Measurements from ENCODE around the gene DTD1. TPM values are rescaled to one million over a fixed set of nuclear protein-coding genes. Genes with fewer than 3 reads are reported as not detected.

Gene DTD1
- total RNA-seq, 3 donors from 2014 or later = 10.9 to 18.1 (median 14.1) TPM

DNA sequence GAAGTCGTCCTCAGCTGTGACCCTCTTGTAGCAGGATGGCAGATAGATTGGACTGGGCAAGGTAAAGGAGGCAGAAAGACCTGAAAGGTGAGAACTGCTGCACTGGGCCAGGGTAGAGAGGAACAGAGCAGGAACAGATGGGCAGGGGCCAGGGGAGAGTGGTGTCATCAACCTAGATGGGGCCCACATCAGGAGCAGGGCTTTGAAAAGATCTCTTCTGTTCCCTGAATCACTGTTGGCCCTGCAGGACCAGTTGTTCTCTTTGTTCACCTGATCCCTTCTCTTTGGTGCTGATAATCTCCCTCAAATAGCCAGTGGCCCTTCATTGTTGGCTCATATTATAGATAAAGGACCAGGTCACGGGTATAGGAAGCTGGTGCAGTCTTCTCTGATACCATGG, 59.9 kb downstream of the DTD1 start:
- TF ChIP-seq CTCF (IDR thresholded peaks at IDR 0.05) = no peak
- no peak for DNase-seq
- intact Hi-C loops (cut with DNase I, micrococcal nuclease) = no loop called here
- H3K4me3 ChIP-seq = no peak overlapping the region
- ATAC-seq = no peak
- no peaks in the 10 kb centered on the region for H3K4me1 ChIP-seq (ENCODE audit: low read depth)
- H3K36me3 ChIP-seq (ENCODE audit: low read depth) = no peaks in the 10 kb centered on the region
- H3K9me3 ChIP-seq = no peaks in the 10 kb centered on the region

- no peak for TF ChIP-seq CTCF (IDR thresholded peaks at IDR 0.05)
- Histone ChIP-seq H3K4me3 (no peak overlapping the region), H3K9me3 (no peaks in the 10 kb centered on the region), H3K4me1 (ENCODE audit: low read depth) (no peaks in the 10 kb centered on the region), H3K36me3 (ENCODE audit: low read depth) (no peaks in the 10 kb centered on the region)
- intact Hi-C loops (cut with DNase I, micrococcal nuclease) = no loop called here
- ATAC-seq (no peak), DNase-seq (no peak)
Measured at GRCh38 chr20:18650224-18650623, 62.4 kb downstream of the DTD1 start.

- no peaks in the 10 kb centered on the region for H3K4me1 ChIP-seq (ENCODE audit: low read depth)
- H3K36me3 ChIP-seq (ENCODE audit: low read depth) = no peaks in the 10 kb centered on the region
- H3K9me3 ChIP-seq = no peaks in the 10 kb centered on the region
- intact Hi-C loops (cut with DNase I, micrococcal nuclease) = no loop called here
- ATAC-seq (no peak), DNase-seq (no peak)
- H3K4me3 ChIP-seq = no peak overlapping the region
- no peak for TF ChIP-seq CTCF (IDR thresholded peaks at IDR 0.05)
Measured at GRCh38 chr20:18653736-18654447, 66.0 kb downstream of the DTD1 start.

DNA sequence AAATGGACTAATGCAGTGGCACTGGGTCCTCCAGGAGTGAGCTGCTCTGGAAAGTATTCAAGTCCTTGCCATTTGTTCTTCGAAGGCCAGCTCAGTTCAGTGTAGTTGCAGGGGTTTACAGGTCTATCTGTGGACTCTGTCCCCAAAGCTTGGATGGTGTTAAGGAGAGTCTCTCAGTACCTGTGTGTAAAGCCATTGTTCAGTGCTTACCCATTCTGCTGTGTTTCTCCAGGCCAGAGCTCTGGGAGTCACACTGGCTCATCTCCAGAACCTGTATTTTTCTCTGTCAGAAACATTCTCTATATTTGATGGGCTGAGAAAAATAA, 66.6 kb downstream of the DTD1 start:
- Histone ChIP-seq H3K4me3 (no peak overlapping the region), H3K4me1 (ENCODE audit: low read depth) (no peaks in the 10 kb centered on the region), H3K9me3 (no peaks in the 10 kb centered on the region), H3K36me3 (ENCODE audit: low read depth) (no peaks in the 10 kb centered on the region)
- ATAC-seq (no peak), DNase-seq (no peak)
- no peak for TF ChIP-seq CTCF (IDR thresholded peaks at IDR 0.05)
- intact Hi-C loops (cut with DNase I, micrococcal nuclease) = no loop called here

DNA sequence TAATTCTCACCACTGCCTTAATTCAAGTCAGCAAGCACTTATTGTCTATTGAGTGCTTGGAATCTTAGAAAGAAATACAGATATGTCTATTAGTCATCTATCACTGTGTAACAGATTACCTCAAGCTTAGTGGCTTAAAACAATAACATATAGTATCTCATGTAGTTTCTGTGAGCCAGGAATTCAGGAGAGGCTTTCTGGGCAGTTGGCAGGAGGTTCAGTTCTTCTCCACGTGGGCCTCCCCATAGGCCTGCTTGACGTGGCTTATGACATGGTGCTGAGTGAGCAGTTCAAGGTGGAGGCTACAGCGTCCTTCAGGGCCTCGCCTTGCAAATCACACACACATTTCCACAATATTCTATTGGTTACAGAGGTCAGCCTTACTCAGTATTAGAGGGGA, 69.7 kb downstream of the DTD1 start:
- no peak for ATAC-seq
- no peak for DNase-seq
- H3K36me3 ChIP-seq (ENCODE audit: low read depth) = no peaks in the 10 kb centered on the region
- H3K4me3 ChIP-seq = no peak overlapping the region
- intact Hi-C loops (cut with DNase I, micrococcal nuclease) = no loop called here
- no peaks in the 10 kb centered on the region for H3K9me3 ChIP-seq
- TF ChIP-seq CTCF (IDR thresholded peaks at IDR 0.05) = no peak
- no peaks in the 10 kb centered on the region for H3K4me1 ChIP-seq (ENCODE audit: low read depth)

All from mucosa of descending colon (tissue), 3 donors.